ENCODE measurements around the gene STRN3.

DNA sequence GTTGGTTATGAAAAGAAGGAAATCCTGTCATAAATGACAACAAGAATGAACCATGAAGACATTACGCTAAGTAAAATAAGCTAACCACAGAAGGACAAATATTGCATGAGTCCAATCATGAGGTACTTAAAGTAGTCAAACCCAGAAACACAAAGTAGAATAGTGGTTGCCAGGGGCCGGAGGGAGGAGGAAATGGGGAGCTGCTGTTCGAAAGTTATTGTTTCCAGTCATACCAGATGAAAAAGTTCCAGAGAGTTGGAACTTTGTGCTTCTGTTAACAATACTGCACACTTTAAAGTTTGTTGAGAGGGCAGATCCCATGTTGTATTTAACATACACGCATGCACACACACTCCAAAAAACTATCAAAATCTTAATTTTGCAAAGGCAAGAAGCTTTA, 82.5 kb downstream of the STRN3 start:
- TF ChIP-seq, protein P1, sequence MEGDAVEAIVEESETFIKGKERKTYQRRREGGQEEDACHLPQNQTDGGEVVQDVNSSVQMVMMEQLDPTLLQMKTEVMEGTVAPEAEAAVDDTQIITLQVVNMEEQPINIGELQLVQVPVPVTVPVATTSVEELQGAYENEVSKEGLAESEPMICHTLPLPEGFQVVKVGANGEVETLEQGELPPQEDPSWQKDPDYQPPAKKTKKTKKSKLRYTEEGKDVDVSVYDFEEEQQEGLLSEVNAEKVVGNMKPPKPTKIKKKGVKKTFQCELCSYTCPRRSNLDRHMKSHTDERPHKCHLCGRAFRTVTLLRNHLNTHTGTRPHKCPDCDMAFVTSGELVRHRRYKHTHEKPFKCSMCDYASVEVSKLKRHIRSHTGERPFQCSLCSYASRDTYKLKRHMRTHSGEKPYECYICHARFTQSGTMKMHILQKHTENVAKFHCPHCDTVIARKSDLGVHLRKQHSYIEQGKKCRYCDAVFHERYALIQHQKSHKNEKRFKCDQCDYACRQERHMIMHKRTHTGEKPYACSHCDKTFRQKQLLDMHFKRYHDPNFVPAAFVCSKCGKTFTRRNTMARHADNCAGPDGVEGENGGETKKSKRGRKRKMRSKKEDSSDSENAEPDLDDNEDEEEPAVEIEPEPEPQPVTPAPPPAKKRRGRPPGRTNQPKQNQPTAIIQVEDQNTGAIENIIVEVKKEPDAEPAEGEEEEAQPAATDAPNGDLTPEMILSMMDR (IDR thresholded peaks at IDR 0.05), result no peak
- no peak for TF ChIP-seq POLR2A (IDR thresholded peaks at IDR 0.05)

All from right lobe of liver (tissue), 4 donors.